ENCODE results near the gene PNPLA6. TPM values are rescaled to one million over a fixed set of nuclear protein-coding genes. Genes with fewer than 3 reads are reported as not detected.

The PNPLA6 gene
- total and polyA plus RNA-seq, 9 of the 15 experiments (the other 6 are each of a cell fraction or from before 2014, with no cell fraction given): 0.07 to 30.2 (median 8.3) TPM

GRCh38 chr19:7522072-7522922, 13.2 kb upstream of the PNPLA6 start, which contains the start of gene MCOLN1 (continued):
- TF ChIP-seq RNF219 (CRISPR knock-in tag; IDR thresholded peaks at IDR 0.05): no peak
- TF ChIP-seq ZNF311 (CRISPR knock-in tag; IDR thresholded peaks at IDR 0.05): no peak
- no peak for TF ChIP-seq ZFP36 (IDR thresholded peaks at IDR 0.05; ENCODE audit: low read depth, low read length, partially characterized antibody)
- peak in 1 of 2 experiments; percentile 53; a peak in 2 of 4 replicates for TF ChIP-seq TRIM24 (IDR thresholded peaks at IDR 0.05)
- TF ChIP-seq ZNF699 (CRISPR knock-in tag; IDR thresholded peaks at IDR 0.05; ENCODE audit: insufficient replicate concordance): no peak
- no peak for TF ChIP-seq NCOA2 (IDR thresholded peaks at IDR 0.05; ENCODE audit: partially characterized antibody in 2 of 2)
- no peak for TF ChIP-seq RFX5 (IDR thresholded peaks at IDR 0.05; ENCODE audit: low read depth, low read length)
- no peak for TF ChIP-seq ID3 (CRISPR knock-in tag; IDR thresholded peaks at IDR 0.05)
- 0 out of 2 replicates have a peak, but pooled peaks have one; percentile 59 for TF ChIP-seq ID3 (tag; IDR thresholded peaks at IDR 0.05)
- no peak for TF ChIP-seq ELK3 (CRISPR knock-in tag; IDR thresholded peaks at IDR 0.05)
- peak; percentile 88; the same call in 1 of the 2 replicates for TF ChIP-seq JUN (IDR thresholded peaks at IDR 0.05; ENCODE audit: borderline replicate concordance, low read depth, low read length)
- TF ChIP-seq JUN (CRISPR knock-in tag; IDR thresholded peaks at IDR 0.05; ENCODE audit: borderline replicate concordance): 0 out of 2 replicates have a peak, but pooled peaks have one; percentile 73
- no peak for TF ChIP-seq SRSF3 (IDR thresholded peaks at IDR 0.05; ENCODE audit: insufficient read depth, low read length)
- no peak for TF ChIP-seq ZKSCAN1 (IDR thresholded peaks at IDR 0.05; ENCODE audit: low read depth, low read length)
- peak; percentile 19; the same call in 1 of the 2 replicates for TF ChIP-seq CBFA2T3 (IDR thresholded peaks at IDR 0.05)
- TF ChIP-seq SMAD2 (IDR thresholded peaks at IDR 0.05; ENCODE audit: low read depth, low read length): no peak
- no peak for TF ChIP-seq SRSF1 (IDR thresholded peaks at IDR 0.05; ENCODE audit: low read depth, low read length)
- no peak for TF ChIP-seq FOXO4 (CRISPR knock-in tag; IDR thresholded peaks at IDR 0.05)
- TF ChIP-seq ZNF449 (CRISPR knock-in tag; IDR thresholded peaks at IDR 0.05): no peak
- TF ChIP-seq SMARCA4 (IDR thresholded peaks at IDR 0.05): peak; percentile 24; the same call in 1 of the 2 replicates
- no peak for TF ChIP-seq ZNF696 (CRISPR knock-in tag; conservative IDR thresholded peaks at IDR 0.05)
- TF ChIP-seq ELF2 (CRISPR knock-in tag; IDR thresholded peaks at IDR 0.05): peak; percentile 76; the same call in 1 of the 2 replicates
